Stimulated activated effector memory CD8-positive, alpha-beta T cell treated with anti-CD3 and anti-CD28 coated beads, Interleukin-12 subunit alpha, Interleukin-12 subunit beta, amount 100 ng/mL, for 72 hours (primary cell): Measurements from ENCODE around the gene CAPN3.
A peak's percentile ranks its signal among the peaks of the same experiment; 100 is the strongest.

ENCODE experiments used
- ATAC-seq: fragments of 150-1000 bp; cut with Tn5 transposase; 2 replicates; pipeline ENCODE4 v1.10.0; 2021
- DNase-seq, 2 donors: peaks; one replicate each; pipeline ENCODE4 v3.0.0; 2021 to 2022; ENCODE audit warnings: low spot score in 2 of 2
- H3K27ac Mint-ChIP-seq: one replicate; pipeline ENCODE4 v1.8.0; 2022; ENCODE audit warnings: mild to moderate bottlenecking, mixed read lengths
- H3K36me3 Mint-ChIP-seq: one replicate; pipeline ENCODE4 v1.8.0; 2022; ENCODE audit warnings: mild to moderate bottlenecking, mixed read lengths
- H3K4me1 Mint-ChIP-seq: one replicate; pipeline ENCODE4 v1.8.0; 2022; ENCODE audit warnings: mixed read lengths
- H3K4me3 Mint-ChIP-seq: one replicate; pipeline ENCODE4 v1.8.0; 2022; ENCODE audit warnings: mild to moderate bottlenecking, mixed read lengths
- H3K9me3 Mint-ChIP-seq: one replicate; pipeline ENCODE4 v1.8.0; 2022; ENCODE audit warnings: mixed read lengths

Gene CAPN3

DNA sequence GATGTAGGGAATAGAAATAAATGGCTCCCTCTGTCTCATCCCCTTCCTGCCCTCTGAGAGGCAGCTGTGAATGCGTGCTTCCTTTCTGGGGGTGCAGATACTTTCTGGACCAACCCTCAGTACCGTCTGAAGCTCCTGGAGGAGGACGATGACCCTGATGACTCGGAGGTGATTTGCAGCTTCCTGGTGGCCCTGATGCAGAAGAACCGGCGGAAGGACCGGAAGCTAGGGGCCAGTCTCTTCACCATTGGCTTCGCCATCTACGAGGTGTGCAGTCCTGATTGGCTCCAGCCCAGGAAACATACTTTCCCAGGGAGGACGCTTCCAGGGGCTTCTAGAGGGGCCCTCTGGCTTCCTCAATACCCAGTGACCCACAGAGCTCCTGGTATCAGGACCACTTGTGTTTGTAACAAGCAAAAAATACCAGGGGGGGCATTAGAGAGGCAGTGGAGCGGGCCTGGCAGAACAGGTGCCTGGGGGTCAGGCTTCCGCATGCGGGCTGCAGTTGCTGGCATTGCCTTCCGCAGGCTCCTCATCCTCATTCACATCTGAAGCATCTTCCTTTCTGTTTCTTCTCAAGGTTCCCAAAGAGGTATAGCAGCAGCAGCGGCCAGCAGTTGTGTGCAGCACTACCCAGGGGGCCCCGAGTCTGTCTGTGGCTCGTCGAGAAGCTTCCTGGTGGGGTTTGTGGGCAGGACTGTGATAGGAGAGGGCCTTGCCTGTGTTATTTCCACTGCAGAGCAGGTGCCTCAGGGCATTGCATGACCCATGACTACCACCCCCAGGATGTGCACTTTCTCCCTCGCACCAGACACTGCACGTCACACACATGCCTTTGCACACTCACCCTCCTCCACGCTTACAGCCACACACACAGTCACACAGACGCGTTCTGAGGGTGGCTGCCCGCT is 42.5 kb downstream of the CAPN3 start:
- DNase-seq (peak; percentile 6 to 61), ATAC-seq (peak; percentile 71)
- peaks cover 27% of the 10 kb centered on the region for H3K4me1 Mint-ChIP-seq
- peak overlapping the region; percentile 63 for H3K4me3 Mint-ChIP-seq
- H3K9me3 Mint-ChIP-seq, result no peaks in the 10 kb centered on the region
- H3K27ac Mint-ChIP-seq, result peak overlapping the region; percentile 82
- H3K36me3 Mint-ChIP-seq, result no peaks in the 10 kb centered on the region

DNA sequence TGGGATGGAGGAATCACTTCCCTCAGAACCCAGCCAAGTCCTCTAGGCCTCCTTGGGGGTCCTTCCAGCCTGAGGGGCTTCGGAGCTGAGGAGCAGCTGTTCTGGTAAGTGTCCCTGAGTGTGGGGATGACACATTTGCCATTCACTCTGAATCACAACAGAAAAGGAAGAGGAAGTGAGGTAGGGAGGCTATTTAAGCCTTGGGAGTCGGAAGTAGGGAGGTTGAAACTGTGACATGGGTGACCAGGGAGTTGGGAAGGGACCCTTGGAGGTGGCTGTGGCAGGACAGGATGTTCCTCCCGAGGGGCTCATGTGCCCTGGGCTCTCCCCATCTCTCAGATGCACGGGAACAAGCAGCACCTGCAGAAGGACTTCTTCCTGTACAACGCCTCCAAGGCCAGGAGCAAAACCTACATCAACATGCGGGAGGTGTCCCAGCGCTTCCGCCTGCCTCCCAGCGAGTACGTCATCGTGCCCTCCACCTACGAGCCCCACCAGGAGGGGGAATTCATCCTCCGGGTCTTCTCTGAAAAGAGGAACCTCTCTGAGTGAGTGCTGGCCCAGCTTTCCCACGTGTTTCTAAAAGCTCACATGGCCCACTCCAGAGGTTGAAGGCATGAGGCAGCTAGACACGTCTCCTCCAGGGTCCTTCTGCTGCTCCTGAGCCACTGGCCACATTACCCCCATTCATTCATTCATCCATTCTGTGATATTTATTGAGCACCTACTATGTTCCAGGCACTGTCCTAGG is 43.3 kb downstream of the CAPN3 start:
- ATAC-seq, result peak; percentile 36
- Mint-ChIP-seq H3K4me3 (peak overlapping the region; percentile 63), H3K4me1 (peaks cover 27% of the 10 kb centered on the region), H3K27ac (peak overlapping the region; percentile 82), H3K9me3 (no peaks in the 10 kb centered on the region), H3K36me3 (no peaks in the 10 kb centered on the region)
- DNase-seq, result no peak

DNA sequence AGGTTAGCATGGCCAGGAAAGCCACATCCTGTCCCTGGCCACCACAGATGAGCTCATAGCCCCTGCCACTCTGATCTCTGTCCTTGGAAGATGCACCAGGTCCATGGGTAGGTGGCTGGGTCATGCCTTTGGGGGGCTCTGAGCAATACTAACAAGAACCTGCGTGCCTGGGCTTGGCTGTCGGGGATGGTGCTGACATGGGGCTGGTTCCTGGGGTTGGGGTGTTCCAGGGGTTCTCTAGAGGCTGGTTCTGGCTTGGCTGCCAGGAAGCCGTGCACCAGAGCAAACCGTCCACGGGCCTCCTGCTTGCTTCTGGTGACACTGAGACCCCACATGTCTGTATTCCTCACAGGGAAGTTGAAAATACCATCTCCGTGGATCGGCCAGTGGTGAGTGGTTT is 44.1 kb downstream of the CAPN3 start:
- ATAC-seq (no peak), DNase-seq (no peak)
- peaks cover 27% of the 10 kb centered on the region for H3K4me1 Mint-ChIP-seq
- no peaks in the 10 kb centered on the region for H3K9me3 Mint-ChIP-seq
- no peak overlapping the region for H3K4me3 Mint-ChIP-seq
- H3K27ac Mint-ChIP-seq, result peak overlapping the region; percentile 64
- no peaks in the 10 kb centered on the region for H3K36me3 Mint-ChIP-seq

DNA sequence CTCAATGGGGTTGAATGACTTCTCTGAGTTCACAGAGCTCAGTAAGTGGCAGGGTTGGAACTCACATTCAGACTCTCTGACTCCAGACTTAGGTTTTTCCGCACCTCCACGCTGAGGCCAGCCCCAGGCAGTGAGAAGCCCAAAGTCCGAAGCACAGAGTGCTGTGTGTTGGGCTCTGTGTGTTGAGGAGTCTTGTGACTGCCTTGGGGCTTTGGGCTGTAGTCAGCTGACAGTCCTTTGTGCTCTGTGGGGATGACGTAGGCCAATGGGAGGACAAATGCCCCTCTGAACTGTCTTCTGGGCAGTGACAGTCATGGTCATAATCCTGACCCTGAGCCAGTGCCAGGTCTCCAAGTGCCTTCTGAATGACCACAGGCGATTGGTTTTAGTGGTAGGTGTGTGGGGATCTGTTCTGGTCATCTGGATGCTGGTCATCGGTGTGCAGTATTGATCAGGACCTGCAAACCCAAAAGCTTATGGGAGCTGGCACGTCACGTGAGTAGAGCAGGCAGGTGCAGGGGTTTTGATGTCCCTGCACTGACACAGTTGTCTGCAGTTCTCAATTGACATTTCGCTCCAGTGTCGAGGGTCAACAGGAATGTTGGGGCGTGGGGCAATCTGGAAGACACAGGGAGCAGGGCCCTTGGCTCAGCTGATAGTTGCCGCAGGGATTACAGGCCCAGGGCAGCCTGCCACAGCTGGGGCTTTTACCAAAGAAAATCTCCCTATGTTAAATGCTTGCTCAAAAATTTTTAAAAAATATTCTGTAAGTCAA is 45.3 kb downstream of the CAPN3 start:
- Mint-ChIP-seq H3K4me3 (no peak overlapping the region), H3K9me3 (no peaks in the 10 kb centered on the region), H3K4me1 (peaks cover 27% of the 10 kb centered on the region), H3K36me3 (no peaks in the 10 kb centered on the region), H3K27ac (no peak overlapping the region)
- ATAC-seq, result no peak
- DNase-seq, result no peak

DNA sequence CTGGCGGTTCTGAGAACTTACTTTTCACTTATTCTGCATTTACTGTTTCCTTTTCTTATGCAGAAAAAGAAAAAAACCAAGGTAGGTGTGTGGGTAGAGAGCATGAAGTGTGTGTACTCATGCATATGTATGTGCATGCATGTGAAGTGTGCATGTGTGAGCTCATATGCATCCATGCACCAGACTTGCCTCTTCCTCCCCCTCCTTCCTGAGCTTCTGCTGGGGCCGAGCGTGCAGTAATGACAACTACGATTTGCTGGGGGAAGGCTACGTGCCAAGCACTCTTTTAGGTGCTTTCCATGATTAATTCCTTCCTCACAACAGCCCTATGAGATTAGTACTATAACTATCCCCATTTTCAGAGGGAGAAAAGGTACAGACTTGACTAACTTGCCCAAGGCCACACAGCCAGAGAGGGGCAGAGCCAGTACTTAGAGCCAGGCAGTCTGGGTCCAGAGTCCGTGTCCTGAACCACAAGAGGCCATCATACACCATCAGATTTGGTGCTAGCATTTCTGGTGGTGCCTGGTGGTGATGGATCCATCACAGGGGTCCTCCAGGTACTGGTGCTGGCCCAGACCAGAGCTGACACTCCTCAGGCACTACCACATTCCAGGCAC is 46.7 kb downstream of the CAPN3 start:
- Mint-ChIP-seq H3K9me3 (no peaks in the 10 kb centered on the region), H3K36me3 (peaks cover 2% of the 10 kb centered on the region), H3K4me1 (peaks cover 25% of the 10 kb centered on the region), H3K4me3 (no peak overlapping the region), H3K27ac (no peak overlapping the region)
- DNase-seq (no peak), ATAC-seq (no peak)

DNA sequence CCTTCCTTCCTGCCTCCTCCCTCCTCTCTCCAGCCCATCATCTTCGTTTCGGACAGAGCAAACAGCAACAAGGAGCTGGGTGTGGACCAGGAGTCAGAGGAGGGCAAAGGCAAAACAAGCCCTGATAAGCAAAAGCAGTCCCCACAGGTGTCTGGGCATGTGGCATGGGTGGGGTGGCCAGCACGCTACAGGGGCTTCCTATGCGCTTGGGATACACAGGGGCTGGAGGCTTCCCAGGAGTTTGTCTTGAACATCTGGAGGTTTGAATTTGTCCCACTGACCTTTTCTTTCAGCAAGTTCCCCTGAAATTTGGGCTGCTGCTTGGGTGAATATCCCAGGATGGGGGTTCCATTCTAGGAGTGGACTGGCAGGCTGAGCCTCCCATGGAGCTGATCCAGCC is 48.9 kb downstream of the CAPN3 start:
- H3K4me3 Mint-ChIP-seq, result no peak overlapping the region

DNA sequence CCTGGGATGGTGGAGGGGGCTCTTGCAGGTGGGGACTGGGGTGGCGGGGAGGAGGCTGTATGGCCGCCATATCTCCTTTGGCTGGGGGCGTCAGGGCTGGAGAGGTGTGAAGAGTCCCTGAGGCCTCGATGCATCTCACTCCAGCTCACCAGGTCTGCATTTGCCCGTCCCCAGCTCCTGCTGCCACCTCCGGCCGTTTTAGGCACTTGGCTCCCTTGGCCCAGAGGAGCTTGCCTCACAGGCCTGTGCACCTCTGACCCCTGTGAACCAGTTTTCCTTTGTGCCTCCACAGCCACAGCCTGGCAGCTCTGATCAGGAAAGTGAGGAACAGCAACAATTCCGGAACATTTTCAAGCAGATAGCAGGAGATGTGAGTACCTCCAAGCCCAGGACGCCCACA is 49.7 kb downstream of the CAPN3 start:
- H3K27ac Mint-ChIP-seq, result no peak overlapping the region
- ATAC-seq, result no peak
- DNase-seq, result no peak
- no peaks in the 10 kb centered on the region for H3K9me3 Mint-ChIP-seq
- peaks cover 12% of the 10 kb centered on the region for H3K36me3 Mint-ChIP-seq
- no peaks in the 10 kb centered on the region for H3K4me1 Mint-ChIP-seq
- no peak overlapping the region for H3K4me3 Mint-ChIP-seq

More for the DNA sequence above, 48.9 kb downstream of the CAPN3 start:
- ATAC-seq (no peak), DNase-seq (no peak)
- no peaks in the 10 kb centered on the region for H3K9me3 Mint-ChIP-seq
- peaks cover 3% of the 10 kb centered on the region for H3K4me1 Mint-ChIP-seq
- peaks cover 6% of the 10 kb centered on the region for H3K36me3 Mint-ChIP-seq
- H3K27ac Mint-ChIP-seq, result peak overlapping the region; percentile 2

DNA sequence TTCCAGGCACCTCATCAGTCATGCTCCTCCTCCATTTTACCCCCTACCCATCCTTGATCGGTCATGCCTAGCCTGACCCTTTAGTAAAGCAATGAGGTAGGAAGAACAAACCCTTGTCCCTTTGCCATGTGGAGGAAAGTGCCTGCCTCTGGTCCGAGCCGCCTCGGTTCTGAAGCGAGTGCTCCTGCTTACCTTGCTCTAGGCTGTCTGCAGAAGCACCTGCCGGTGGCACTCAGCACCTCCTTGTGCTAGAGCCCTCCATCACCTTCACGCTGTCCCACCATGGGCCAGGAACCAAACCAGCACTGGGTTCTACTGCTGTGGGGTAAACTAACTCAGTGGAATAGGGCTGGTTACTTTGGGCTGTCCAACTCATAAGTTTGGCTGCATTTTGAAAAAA is 52.6 kb downstream of the CAPN3 start:
- no peak overlapping the region for H3K27ac Mint-ChIP-seq
- no peaks in the 10 kb centered on the region for H3K4me1 Mint-ChIP-seq
- H3K4me3 Mint-ChIP-seq, result no peak overlapping the region
- no peak for ATAC-seq
- peaks cover 36% of the 10 kb centered on the region for H3K36me3 Mint-ChIP-seq
- H3K9me3 Mint-ChIP-seq, result no peaks in the 10 kb centered on the region
- no peak for DNase-seq

DNA sequence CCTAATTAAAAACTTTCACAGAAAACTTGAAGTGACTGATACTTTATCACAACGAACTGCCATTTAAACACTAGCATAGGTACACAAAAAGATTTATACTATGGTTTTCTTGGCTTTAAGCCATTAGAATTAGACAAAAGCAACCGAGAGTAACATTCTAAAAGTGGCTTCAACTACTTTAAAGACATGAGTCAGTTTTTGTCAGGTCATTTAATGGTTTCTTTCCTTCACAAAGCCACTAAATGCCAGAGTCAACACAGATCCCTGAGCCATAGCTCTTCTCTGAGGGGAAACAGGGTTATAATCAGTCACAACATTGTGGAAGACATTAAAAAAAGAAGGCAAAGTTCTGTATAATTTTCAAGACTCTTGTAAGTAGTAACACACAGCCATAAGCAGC is 54.6 kb downstream of the CAPN3 start:
- peaks cover 56% of the 10 kb centered on the region for H3K36me3 Mint-ChIP-seq

DNA sequence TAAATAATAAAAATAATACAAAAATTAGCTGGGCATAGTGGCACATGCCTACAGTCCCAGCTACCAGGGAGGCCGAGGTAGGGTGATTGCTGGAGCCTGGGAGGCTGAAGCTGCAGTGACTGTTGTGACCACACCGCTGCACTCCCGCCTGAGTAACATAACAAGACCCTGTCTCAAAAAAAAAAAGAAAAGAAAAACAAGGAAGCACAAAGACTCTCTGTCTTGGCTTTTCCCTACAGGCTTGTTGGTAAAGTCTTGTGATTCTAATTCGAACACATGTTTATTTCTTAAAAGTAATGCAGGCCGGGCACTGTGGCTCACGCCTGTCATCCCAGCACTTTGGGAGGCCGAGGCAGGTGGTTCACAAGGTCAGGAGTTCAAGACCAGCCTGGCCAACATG is 60.1 kb downstream of the CAPN3 start:
- no peaks in the 10 kb centered on the region for H3K4me1 Mint-ChIP-seq
- DNase-seq, result no peak
- H3K27ac Mint-ChIP-seq, result no peak overlapping the region
- no peaks in the 10 kb centered on the region for H3K9me3 Mint-ChIP-seq
- no peak for ATAC-seq
- peaks cover 99% of the 10 kb centered on the region for H3K36me3 Mint-ChIP-seq
- no peak overlapping the region for H3K4me3 Mint-ChIP-seq

More for the DNA sequence above, 54.6 kb downstream of the CAPN3 start:
- Mint-ChIP-seq H3K4me1 (no peaks in the 10 kb centered on the region), H3K27ac (no peak overlapping the region), H3K9me3 (no peaks in the 10 kb centered on the region), H3K4me3 (no peak overlapping the region)
- ATAC-seq (no peak), DNase-seq (no peak)

DNA sequence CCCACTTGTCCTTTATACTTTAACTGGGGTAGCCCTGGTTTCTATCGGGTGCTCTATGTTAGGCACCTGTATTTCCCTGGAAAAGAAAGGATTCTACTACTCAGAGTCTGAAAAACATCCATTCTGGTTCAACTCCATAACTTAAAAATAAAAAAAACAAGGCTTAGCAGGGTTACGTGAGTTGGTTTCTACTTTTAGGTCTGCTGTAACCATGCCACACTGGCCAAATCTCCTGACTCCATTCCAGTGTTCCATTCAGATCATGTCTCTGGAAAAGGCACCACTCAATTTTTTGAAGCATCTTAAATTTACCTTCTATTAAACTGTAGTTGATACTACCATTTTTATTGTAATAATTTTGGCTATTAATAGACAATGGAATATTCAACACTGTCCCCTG is 62.1 kb downstream of the CAPN3 start:
- ATAC-seq, result no peak
- DNase-seq, result no peak
- no peaks in the 10 kb centered on the region for H3K4me1 Mint-ChIP-seq
- H3K4me3 Mint-ChIP-seq, result no peak overlapping the region
- H3K9me3 Mint-ChIP-seq, result no peaks in the 10 kb centered on the region
- H3K36me3 Mint-ChIP-seq, result peaks cover 100% of the 10 kb centered on the region
- no peak overlapping the region for H3K27ac Mint-ChIP-seq

DNA sequence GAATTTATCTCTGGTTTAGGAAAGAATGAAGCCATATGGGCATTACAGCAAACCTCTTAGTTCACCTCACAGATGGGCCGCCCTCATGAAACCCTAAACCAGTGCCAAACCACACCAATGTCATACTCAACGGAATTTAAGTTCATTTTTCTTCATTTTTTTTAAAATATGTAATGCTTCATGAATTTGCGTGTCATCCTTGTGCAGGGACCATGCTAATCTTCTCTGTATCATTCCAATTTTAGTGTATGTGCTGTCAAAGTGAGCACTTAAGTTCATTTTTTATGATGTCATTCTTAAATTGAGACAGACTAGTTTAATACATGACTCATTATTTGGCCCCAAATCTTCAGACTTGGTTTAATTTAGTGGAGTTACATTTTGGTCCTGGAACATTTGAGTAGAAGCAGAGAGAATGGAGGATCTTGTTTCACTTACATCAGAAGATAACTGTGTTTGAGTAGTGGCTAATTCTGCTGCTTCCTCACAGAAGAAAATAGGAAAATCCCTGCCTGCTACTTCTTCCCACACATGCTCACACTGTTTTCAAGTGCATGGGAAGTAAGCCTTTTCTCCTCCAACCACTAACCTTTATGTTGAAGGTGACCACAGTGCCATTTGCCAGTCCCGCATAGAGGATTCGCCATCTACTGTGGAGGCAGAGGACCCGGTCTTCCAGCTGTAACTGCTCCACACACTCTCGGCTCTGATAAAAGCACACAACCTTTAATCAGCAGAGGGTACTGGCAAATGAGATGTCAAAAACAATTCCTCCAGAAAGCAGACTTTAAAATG is 68.3 kb downstream of the CAPN3 start:
- H3K27ac Mint-ChIP-seq, result peak overlapping the region; percentile 1
- ATAC-seq (no peak), DNase-seq (no peak)
- H3K9me3 Mint-ChIP-seq, result no peaks in the 10 kb centered on the region
- no peak overlapping the region for H3K4me3 Mint-ChIP-seq
- no peaks in the 10 kb centered on the region for H3K4me1 Mint-ChIP-seq
- H3K36me3 Mint-ChIP-seq, result peaks cover 100% of the 10 kb centered on the region

DNA sequence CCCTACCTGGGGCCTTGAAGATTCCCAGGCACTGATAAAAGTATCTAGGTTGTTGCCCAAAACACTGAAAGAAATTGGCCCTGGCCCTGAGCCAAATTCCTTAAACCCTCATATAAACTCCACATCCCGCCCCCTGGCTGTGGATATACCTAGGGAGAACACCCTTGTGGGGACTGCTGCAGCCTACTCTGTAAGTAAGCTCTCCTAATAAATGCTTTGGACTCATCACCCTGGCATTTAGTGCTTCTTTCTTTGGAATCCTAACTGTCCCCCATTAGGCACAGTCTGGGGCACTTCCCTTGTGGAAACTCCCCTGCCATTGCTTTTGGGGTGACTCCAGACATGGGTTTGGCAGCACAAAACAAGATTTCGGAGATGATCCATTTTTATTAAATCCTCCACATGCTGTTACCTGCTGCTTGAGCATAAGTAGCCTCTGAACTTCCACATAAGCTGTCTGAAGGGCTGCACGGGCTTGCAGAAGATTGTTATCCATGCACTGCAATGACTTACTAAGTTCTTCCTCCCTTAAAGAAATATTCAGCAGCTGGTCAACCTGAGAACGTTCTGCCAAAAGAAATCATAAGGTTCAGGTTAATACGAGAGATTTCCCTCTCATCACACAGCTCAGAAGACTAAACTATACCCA is 85.2 kb downstream of the CAPN3 start:
- H3K36me3 Mint-ChIP-seq, result peaks cover 90% of the 10 kb centered on the region

DNA sequence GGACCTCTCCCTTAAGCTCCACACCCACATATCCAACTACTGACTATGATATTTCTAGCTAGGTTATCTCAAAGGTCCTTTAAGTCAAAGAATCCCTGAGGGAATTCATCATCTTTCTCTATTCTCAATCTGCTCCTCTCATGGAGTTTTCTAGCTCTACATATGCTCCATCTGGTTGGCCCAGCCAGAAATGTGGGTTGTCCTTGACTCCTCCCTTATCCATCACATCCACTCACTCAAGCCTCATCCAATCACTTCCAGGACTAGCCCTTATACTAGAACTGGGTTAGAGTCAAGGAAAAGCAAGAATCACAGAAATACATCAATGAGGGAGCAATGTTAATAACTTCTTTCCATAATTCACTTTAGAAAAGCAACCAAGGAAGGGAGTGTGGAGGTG is 86.2 kb downstream of the CAPN3 start:
- Mint-ChIP-seq H3K4me3 (no peak overlapping the region), H3K36me3 (peaks cover 86% of the 10 kb centered on the region), H3K27ac (no peak overlapping the region), H3K9me3 (no peaks in the 10 kb centered on the region), H3K4me1 (peaks cover 4% of the 10 kb centered on the region)
- ATAC-seq (no peak), DNase-seq (no peak)

More for the DNA sequence above, 85.2 kb downstream of the CAPN3 start:
- H3K27ac Mint-ChIP-seq, result peak overlapping the region; percentile 32
- no peak for DNase-seq
- ATAC-seq, result no peak
- no peak overlapping the region for H3K4me3 Mint-ChIP-seq
- H3K9me3 Mint-ChIP-seq, result no peaks in the 10 kb centered on the region
- no peaks in the 10 kb centered on the region for H3K4me1 Mint-ChIP-seq
